ENCODE data around the gene GSTCD. TPM values are rescaled to one million over a fixed set of nuclear protein-coding genes. Genes with fewer than 3 reads are reported as not detected.

Gene GSTCD
- total RNA-seq, 1 experiment from 2014 or later: 22.5 TPM

DNA sequence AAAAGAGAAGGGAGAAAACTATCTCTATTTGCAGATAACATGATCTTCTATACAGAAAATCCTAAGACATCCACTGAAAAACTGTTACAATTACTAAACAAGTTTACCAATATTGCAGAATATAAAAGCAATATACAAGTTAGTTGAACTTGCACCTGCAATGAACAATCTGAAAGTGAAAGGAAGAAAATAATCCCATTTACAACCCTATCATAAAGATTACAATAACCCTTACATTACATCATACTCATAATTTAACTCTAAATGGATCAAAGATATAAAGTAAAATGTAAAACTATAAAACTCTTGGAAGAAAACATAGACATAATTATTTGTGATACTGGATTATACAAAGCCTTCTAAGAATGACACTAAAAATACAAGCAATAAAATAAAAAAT, 77.2 kb downstream of the GSTCD start:
- no peak for DNase-seq (ENCODE audit: low read depth, low spot score)
- Histone ChIP-seq H3K36me3 (ENCODE audit: control insufficient read depth in 1 of 2, insufficient read depth in 2 of 2, low read length in 2 of 2) (no peaks in the 10 kb centered on the region), H2AFZ (ENCODE audit: low read depth, low read length, poor library complexity, severe bottlenecking) (no peak overlapping the region), H4K20me1 (ENCODE audit: insufficient read depth) (no peaks in the 10 kb centered on the region), H3K4me1 (ENCODE audit: control insufficient read depth in 1 of 2, insufficient read depth in 2 of 2, low read length in 2 of 2) (no peaks in the 10 kb centered on the region), H3K9ac (ENCODE audit: low read length) (no peak overlapping the region), H3K4me2 (ENCODE audit: low read length) (no peak overlapping the region), H3K27ac (ENCODE audit: low read depth, low read length) (no peak overlapping the region), H3K4me3 (replicated peaks in 1 of 2; ENCODE audit: low read depth in 1 of 2, low read length in 2 of 2) (no peak overlapping the region), H3K27me3 (ENCODE audit: insufficient read depth, low read length) (no peaks in the 10 kb centered on the region), H3K9me3 (ENCODE audit: control insufficient read depth in 1 of 2, insufficient read depth in 1 of 2, low read depth in 1 of 2, low read length in 2 of 2) (no peaks in the 10 kb centered on the region), H3K79me2 (ENCODE audit: insufficient read depth, low read length) (no peaks in the 10 kb centered on the region), H3K9me2 (ENCODE audit: insufficient read depth) (no peaks in the 10 kb centered on the region)
- BruUV-seq (replicated peaks): no TSS peak
- ChIA-PET POLR2A (no interaction called here), RAD21 (ENCODE audit: low non-redundant PET in 1 of 2, low total read pairs in 2 of 2, uncharacterized antibody in 2 of 2, unreplicated experiment in 2 of 2) (no interaction called here), CTCF (no interaction called here)
- no peak for ATAC-seq
- no peak for TF ChIP-seq EZH2 (IDR thresholded peaks at IDR 0.05)
- intact Hi-C loops (cut with micrococcal nuclease): no loop called here

DNA sequence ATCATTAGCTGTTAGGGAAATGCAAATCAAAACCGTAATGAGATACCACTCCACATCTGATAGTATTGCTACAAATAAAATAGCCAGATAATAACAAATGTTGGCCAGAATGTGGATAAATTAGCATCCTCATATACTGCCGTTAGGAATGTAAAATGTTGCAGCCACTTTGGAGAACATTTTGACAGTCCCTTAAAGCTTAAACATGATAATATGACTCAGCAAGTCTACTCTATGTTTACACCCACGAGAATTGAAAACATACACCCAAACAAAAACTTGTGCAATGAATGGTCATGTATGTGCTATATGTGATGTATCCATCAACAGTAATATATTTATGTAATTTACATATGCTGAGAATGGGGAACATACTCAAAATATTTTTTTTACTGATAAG, 78.2 kb downstream of the GSTCD start:
- Histone ChIP-seq H3K9me3 (ENCODE audit: control insufficient read depth in 1 of 2, insufficient read depth in 1 of 2, low read depth in 1 of 2, low read length in 2 of 2) (no peaks in the 10 kb centered on the region), H3K27me3 (ENCODE audit: insufficient read depth, low read length) (no peaks in the 10 kb centered on the region), H3K27ac (ENCODE audit: low read depth, low read length) (no peak overlapping the region), H3K9ac (ENCODE audit: low read length) (no peak overlapping the region), H3K79me2 (ENCODE audit: insufficient read depth, low read length) (no peaks in the 10 kb centered on the region), H3K4me1 (ENCODE audit: control insufficient read depth in 1 of 2, insufficient read depth in 2 of 2, low read length in 2 of 2) (no peaks in the 10 kb centered on the region), H3K4me2 (ENCODE audit: low read length) (no peak overlapping the region), H2AFZ (ENCODE audit: low read depth, low read length, poor library complexity, severe bottlenecking) (no peak overlapping the region), H3K36me3 (ENCODE audit: control insufficient read depth in 1 of 2, insufficient read depth in 2 of 2, low read length in 2 of 2) (no peaks in the 10 kb centered on the region), H3K4me3 (replicated peaks in 1 of 2; ENCODE audit: low read depth in 1 of 2, low read length in 2 of 2) (no peak overlapping the region), H4K20me1 (ENCODE audit: insufficient read depth) (no peaks in the 10 kb centered on the region), H3K9me2 (ENCODE audit: insufficient read depth) (no peaks in the 10 kb centered on the region)
- DNase-seq (ENCODE audit: low read depth, low spot score): no peak
- POLR2A ChIA-PET: no interaction called here
- RAD21 ChIA-PET (ENCODE audit: low non-redundant PET in 1 of 2, low total read pairs in 2 of 2, uncharacterized antibody in 2 of 2, unreplicated experiment in 2 of 2): no interaction called here
- ATAC-seq: no peak
- intact Hi-C loops (cut with micrococcal nuclease): no loop called here
- TF ChIP-seq, protein P1, sequence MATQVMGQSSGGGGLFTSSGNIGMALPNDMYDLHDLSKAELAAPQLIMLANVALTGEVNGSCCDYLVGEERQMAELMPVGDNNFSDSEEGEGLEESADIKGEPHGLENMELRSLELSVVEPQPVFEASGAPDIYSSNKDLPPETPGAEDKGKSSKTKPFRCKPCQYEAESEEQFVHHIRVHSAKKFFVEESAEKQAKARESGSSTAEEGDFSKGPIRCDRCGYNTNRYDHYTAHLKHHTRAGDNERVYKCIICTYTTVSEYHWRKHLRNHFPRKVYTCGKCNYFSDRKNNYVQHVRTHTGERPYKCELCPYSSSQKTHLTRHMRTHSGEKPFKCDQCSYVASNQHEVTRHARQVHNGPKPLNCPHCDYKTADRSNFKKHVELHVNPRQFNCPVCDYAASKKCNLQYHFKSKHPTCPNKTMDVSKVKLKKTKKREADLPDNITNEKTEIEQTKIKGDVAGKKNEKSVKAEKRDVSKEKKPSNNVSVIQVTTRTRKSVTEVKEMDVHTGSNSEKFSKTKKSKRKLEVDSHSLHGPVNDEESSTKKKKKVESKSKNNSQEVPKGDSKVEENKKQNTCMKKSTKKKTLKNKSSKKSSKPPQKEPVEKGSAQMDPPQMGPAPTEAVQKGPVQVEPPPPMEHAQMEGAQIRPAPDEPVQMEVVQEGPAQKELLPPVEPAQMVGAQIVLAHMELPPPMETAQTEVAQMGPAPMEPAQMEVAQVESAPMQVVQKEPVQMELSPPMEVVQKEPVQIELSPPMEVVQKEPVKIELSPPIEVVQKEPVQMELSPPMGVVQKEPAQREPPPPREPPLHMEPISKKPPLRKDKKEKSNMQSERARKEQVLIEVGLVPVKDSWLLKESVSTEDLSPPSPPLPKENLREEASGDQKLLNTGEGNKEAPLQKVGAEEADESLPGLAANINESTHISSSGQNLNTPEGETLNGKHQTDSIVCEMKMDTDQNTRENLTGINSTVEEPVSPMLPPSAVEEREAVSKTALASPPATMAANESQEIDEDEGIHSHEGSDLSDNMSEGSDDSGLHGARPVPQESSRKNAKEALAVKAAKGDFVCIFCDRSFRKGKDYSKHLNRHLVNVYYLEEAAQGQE (IDR thresholded peaks at IDR 0.05; ENCODE audit: low read depth): no peak
- TF ChIP-seq ZNF274 (IDR thresholded peaks at IDR 0.05; ENCODE audit: low read depth, low read length) (no peak), SIN3A (IDR thresholded peaks at IDR 0.05; ENCODE audit: low read depth) (no peak), CEBPB (IDR thresholded peaks at IDR 0.05; ENCODE audit: low read depth) (no peak), ZFX (IDR thresholded peaks at IDR 0.05) (no peak), JUND (IDR thresholded peaks at IDR 0.05) (no peak), POLR2AphosphoS5 (IDR thresholded peaks at IDR 0.05; ENCODE audit: low read depth, low read length) (no peak), YY1 (IDR thresholded peaks at IDR 0.05; ENCODE audit: extremely low read depth, insufficient replicate concordance, low read depth, low read length) (no peak)
- TF ChIP-seq, protein P2, sequence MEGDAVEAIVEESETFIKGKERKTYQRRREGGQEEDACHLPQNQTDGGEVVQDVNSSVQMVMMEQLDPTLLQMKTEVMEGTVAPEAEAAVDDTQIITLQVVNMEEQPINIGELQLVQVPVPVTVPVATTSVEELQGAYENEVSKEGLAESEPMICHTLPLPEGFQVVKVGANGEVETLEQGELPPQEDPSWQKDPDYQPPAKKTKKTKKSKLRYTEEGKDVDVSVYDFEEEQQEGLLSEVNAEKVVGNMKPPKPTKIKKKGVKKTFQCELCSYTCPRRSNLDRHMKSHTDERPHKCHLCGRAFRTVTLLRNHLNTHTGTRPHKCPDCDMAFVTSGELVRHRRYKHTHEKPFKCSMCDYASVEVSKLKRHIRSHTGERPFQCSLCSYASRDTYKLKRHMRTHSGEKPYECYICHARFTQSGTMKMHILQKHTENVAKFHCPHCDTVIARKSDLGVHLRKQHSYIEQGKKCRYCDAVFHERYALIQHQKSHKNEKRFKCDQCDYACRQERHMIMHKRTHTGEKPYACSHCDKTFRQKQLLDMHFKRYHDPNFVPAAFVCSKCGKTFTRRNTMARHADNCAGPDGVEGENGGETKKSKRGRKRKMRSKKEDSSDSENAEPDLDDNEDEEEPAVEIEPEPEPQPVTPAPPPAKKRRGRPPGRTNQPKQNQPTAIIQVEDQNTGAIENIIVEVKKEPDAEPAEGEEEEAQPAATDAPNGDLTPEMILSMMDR (IDR thresholded peaks at IDR 0.05 in 2 of 3, conservative IDR thresholded peaks at IDR 0.05 in 1 of 3; ENCODE audit: borderline replicate concordance in 1 of 3, insufficient read depth in 1 of 3, low read depth in 2 of 3, low read length in 2 of 3): no peak
- TF ChIP-seq, protein P3, sequence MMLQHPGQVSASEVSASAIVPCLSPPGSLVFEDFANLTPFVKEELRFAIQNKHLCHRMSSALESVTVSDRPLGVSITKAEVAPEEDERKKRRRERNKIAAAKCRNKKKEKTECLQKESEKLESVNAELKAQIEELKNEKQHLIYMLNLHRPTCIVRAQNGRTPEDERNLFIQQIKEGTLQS (IDR thresholded peaks at IDR 0.05): no peak
- TF ChIP-seq, protein P4, sequence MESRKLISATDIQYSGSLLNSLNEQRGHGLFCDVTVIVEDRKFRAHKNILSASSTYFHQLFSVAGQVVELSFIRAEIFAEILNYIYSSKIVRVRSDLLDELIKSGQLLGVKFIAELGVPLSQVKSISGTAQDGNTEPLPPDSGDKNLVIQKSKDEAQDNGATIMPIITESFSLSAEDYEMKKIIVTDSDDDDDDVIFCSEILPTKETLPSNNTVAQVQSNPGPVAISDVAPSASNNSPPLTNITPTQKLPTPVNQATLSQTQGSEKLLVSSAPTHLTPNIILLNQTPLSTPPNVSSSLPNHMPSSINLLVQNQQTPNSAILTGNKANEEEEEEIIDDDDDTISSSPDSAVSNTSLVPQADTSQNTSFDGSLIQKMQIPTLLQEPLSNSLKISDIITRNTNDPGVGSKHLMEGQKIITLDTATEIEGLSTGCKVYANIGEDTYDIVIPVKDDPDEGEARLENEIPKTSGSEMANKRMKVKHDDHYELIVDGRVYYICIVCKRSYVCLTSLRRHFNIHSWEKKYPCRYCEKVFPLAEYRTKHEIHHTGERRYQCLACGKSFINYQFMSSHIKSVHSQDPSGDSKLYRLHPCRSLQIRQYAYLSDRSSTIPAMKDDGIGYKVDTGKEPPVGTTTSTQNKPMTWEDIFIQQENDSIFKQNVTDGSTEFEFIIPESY (IDR thresholded peaks at IDR 0.05; ENCODE audit: extremely low read depth, insufficient replicate concordance, low read length): no peak
- TF ChIP-seq, protein P5, sequence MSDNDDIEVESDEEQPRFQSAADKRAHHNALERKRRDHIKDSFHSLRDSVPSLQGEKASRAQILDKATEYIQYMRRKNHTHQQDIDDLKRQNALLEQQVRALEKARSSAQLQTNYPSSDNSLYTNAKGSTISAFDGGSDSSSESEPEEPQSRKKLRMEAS (IDR thresholded peaks at IDR 0.05): no peak
- BruUV-seq (replicated peaks): no TSS peak
- CTCF ChIA-PET: no interaction called here

Data from HCT116 (cell line).